HepG2 (cell line): ENCODE results near the gene TMEM63B. TPM values are rescaled to one million over a fixed set of nuclear protein-coding genes. Genes with fewer than 3 reads are reported as not detected.

Experiments
- DNMT3B ChIP-seq: conservative IDR thresholded peaks from 2 replicates; pipeline ENCODE4 v1.6.1; 2016; ENCODE audit warnings: missing biosample characterization, control low read depth
- FOSL1 ChIP-seq: sonication (generic); formaldehyde crosslinking; IDR thresholded peaks from 2 replicates; pipeline ENCODE4 v1.9.0; 2021; ENCODE audit warnings: missing genetic modification reagents, borderline replicate concordance
- FOSL2 ChIP-seq: sonication (generic); formaldehyde crosslinking; IDR thresholded peaks from 2 replicates; pipeline ENCODE4 v1.4.0; 2020; ENCODE audit warnings: missing genetic modification reagents
- FOXA3 ChIP-seq: IDR thresholded peaks from 2 replicates; pipeline ENCODE4 v1.6.1; 2016; ENCODE audit warnings: missing genetic modification reagents, missing compliant biosample characterization
- FOXO4 ChIP-seq: sonication (generic); formaldehyde crosslinking; conservative IDR thresholded peaks from 2 replicates; pipeline ENCODE4 v1.8.1; 2023; ENCODE audit warnings: missing genetic modification reagents
- HNRNPH1 ChIP-seq: fragments of 200-400 bp; formaldehyde crosslinking; optimal IDR thresholded peaks from 2 replicates; pipeline ENCODE3; 2017; ENCODE audit warnings: mild to moderate bottlenecking, low read depth, low read length
- HNRNPL ChIP-seq: fragments of 200-400 bp; formaldehyde crosslinking; IDR thresholded peaks from 2 replicates; pipeline ENCODE4 v1.6.1; 2017; ENCODE audit warnings: mild to moderate bottlenecking, low read depth, low read length
- MLX ChIP-seq: IDR thresholded peaks from 2 replicates; pipeline ENCODE4 v1.6.1; 2016
- MXD1 ChIP-seq: sonication (generic); formaldehyde crosslinking; IDR thresholded peaks from 2 replicates; pipeline ENCODE4 v1.4.0; 2020; ENCODE audit warnings: mild to moderate bottlenecking, missing genetic modification reagents
- PAX8 ChIP-seq: sonication (generic); formaldehyde crosslinking; IDR thresholded peaks from 2 replicates; pipeline ENCODE4 v1.8.0; 2022; ENCODE audit warnings: mild to moderate bottlenecking, missing genetic modification reagents, borderline replicate concordance
- REXO4 ChIP-seq: sonication (generic); formaldehyde crosslinking; IDR thresholded peaks from 2 replicates; pipeline ENCODE4 v1.8.0; 2022; ENCODE audit warnings: missing genetic modification reagents, mild to moderate bottlenecking, borderline replicate concordance
- RXRB ChIP-seq: IDR thresholded peaks from 2 replicates; pipeline ENCODE4 v1.6.1; 2016; ENCODE audit warnings: borderline replicate concordance, missing genetic modification reagents, missing compliant biosample characterization
- TFDP1 ChIP-seq: IDR thresholded peaks from 2 replicates; pipeline ENCODE4 v1.6.1; 2016; ENCODE audit warnings: missing compliant biosample characterization, missing genetic modification reagents, borderline replicate concordance
- TFE3 ChIP-seq: IDR thresholded peaks from 2 replicates; pipeline ENCODE4 v1.6.1; 2016
- ZBTB33 ChIP-seq: sonication (generic); formaldehyde crosslinking; IDR thresholded peaks from 2 replicates; pipeline ENCODE4 v1.4.0; 2020; ENCODE audit warnings: missing genetic modification reagents
- ZNF263 ChIP-seq: sonication (generic); formaldehyde crosslinking; IDR thresholded peaks from 2 replicates; pipeline ENCODE4 v1.4.0; 2020; ENCODE audit warnings: missing genetic modification reagents
- ZNF672 ChIP-seq: sonication (generic); formaldehyde crosslinking; IDR thresholded peaks from 2 replicates; pipeline ENCODE4 v1.8.1; 2022; ENCODE audit warnings: missing genetic modification reagents
- ZNF768 ChIP-seq: sonication (generic); formaldehyde crosslinking; IDR thresholded peaks from 2 replicates; pipeline ENCODE4 v1.4.0; 2020; ENCODE audit warnings: missing genetic modification reagents
- ZSCAN22 ChIP-seq: sonication (generic); formaldehyde crosslinking; IDR thresholded peaks from 2 replicates; pipeline ENCODE4 v1.4.0; 2020; ENCODE audit warnings: mild to moderate bottlenecking, missing genetic modification reagents
- polyA plus RNA-seq, 8 experiments: library from polyadenylated mRNA; depleted of rRNA in 3 of 8; stranded (reverse) in 7 of 8; unstranded in 1 of 8; fragments of >200 nt; fragmentation: Illumina TruSeq in 4 of 8; extraction: Trizol in 4 of 8; gene quantifications; 2 replicates each; pipeline versions ENCODE4 v1.2.1 to v1.2.3, GENCODE V29; 2011 to 2016; ENCODE audit warnings: low read depth in 4 of 8, missing spikeins in 1 of 8, mixed read lengths in 1 of 8; ENCODE audit not compliant: insufficient read depth in 1 of 8
- total RNA-seq, 5 experiments: library from RNA; depleted of rRNA; stranded (reverse); fragments of >200 nt; fragmentation: Illumina TruSeq; extraction: Trizol; gene quantifications; 2 replicates each; pipeline ENCODE4 v1.2.3, GENCODE V29; 2016; ENCODE audit warnings: low read depth in 1 of 5
- TF ChIP-seq, protein P1 (sequence below): sonication (generic); formaldehyde crosslinking; IDR thresholded peaks from 2 replicates; pipeline ENCODE4 v1.4.0; 2020; ENCODE audit warnings: missing genetic modification reagents
- TF ChIP-seq, protein P2 (sequence below): sonication (generic); formaldehyde crosslinking; IDR thresholded peaks from 2 replicates; pipeline ENCODE4 v1.5.0; 2020; ENCODE audit warnings: missing genetic modification reagents

TMEM63B gene
- total and polyA plus RNA-seq, 2 of the 13 experiments (the other 11 are each of a cell fraction or from before 2014, with no cell fraction given) = 27.4 to 75.8 TPM

GRCh38 chr6:44096612-44097011 lies 30.7 kb upstream of the TMEM63B start (continued):
- TF ChIP-seq MLX (0 out of 2 replicates have a peak, but pooled peaks have one; percentile 23), HNRNPL (peak; percentile 59; the same call in 1 of the 2 replicates), FOSL1 (CRISPR knock-in tag) (no peak), FOXA3 (peak; percentile 30; the same call in 1 of the 2 replicates), REXO4 (CRISPR knock-in tag) (no peak), RXRB (CRISPR knock-in tag) (peak; percentile 37; the same call in 1 of the 2 replicates), DNMT3B (CRISPR knock-in tag) (no peak), TFE3 (CRISPR knock-in tag) (0 out of 2 replicates have a peak, but pooled peaks have one; percentile 44), HNRNPH1 (no peak), MXD1 (no peak), ZSCAN22 (CRISPR knock-in tag) (no peak), ZBTB33 (CRISPR knock-in tag) (peak; percentile 92), TFDP1 (CRISPR knock-in tag) (peak; percentile 14; the same call in 1 of the 2 replicates), ZNF768 (CRISPR knock-in tag) (peak; percentile 45; the same call in 1 of the 2 replicates), PAX8 (CRISPR knock-in tag) (no peak), FOXO4 (CRISPR knock-in tag) (0 out of 2 replicates have a peak, but pooled peaks have one; percentile 60), FOSL2 (CRISPR knock-in tag) (peak; percentile 25; the same call in 1 of the 2 replicates), ZNF263 (CRISPR knock-in tag) (peak; percentile 68; the same call in 1 of the 2 replicates), ZNF672 (CRISPR knock-in tag) (no peak)
- TF ChIP-seq, protein P1, sequence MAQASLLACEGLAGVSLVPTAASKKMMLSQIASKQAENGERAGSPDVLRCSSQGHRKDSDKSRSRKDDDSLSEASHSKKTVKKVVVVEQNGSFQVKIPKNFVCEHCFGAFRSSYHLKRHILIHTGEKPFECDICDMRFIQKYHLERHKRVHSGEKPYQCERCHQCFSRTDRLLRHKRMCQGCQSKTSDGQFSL (CRISPR knock-in tag) = no peak
- TF ChIP-seq, protein P2, sequence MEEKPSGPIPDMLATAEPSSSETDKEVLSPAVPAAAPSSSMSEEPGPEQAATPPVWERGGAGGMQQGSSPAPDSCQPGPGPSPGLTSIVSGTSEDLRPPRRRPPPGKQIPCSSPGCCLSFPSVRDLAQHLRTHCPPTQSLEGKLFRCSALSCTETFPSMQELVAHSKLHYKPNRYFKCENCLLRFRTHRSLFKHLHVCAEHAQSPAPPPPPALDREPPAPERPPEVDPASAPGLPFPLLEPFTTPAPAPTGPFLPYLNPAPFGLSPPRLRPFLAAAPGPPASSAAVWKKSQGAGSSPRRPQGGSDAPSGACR (CRISPR knock-in tag) = 0 out of 2 replicates have a peak, but pooled peaks have one; percentile 46
